Activated T-helper 1 cell treated with anti-CD3 and anti-CD28 coated beads, Interleukin-2, amount 50 U/mL, for 16 hours (primary cell): ENCODE results near the gene NUCB2.
"Not testable (repeated sequence)": the region's sequence is repeated elsewhere in the genome, so short reads cannot be mapped to it uniquely, and the experiment has no call there.

Source experiments
- DNase-seq, 2 donors: peaks; one replicate each; pipeline ENCODE4 v3.0.0-alpha.2; 2020; ENCODE audit warnings: low read depth in 1 of 2, low spot score in 1 of 2

Gene NUCB2

GRCh38 chr11:17276236-17277023, at the start of gene NUCB2:
NUCB2 (plus strand) TSS chr11:17276739; CDS start chr11:17295324, 18,585 bp downstream.
- peak; percentile 92 to 94 for DNase-seq

GRCh38 chr11:17228186-17228925, 48.2 kb upstream of the NUCB2 start:
- DNase-seq, result not testable (repeated sequence)

- DNase-seq, result no peak
Measured at GRCh38 chr11:17229481-17230152, 46.9 kb upstream of the NUCB2 start.

GRCh38 chr11:17230867-17231851, 45.4 kb upstream of the NUCB2 start:
- peak in 1 of 2 donors; percentile 10 for DNase-seq

GRCh38 chr11:17233101-17233500, 43.4 kb upstream of the NUCB2 start:
- DNase-seq, result no peak

- DNase-seq, result no peak
Measured at GRCh38 chr11:17238377-17238776, 38.2 kb upstream of the NUCB2 start.

GRCh38 chr11:17239927-17240326, 36.6 kb upstream of the NUCB2 start:
- DNase-seq, result not testable (repeated sequence)

- no peak for DNase-seq
Measured at GRCh38 chr11:17240780-17241179, 35.8 kb upstream of the NUCB2 start.

GRCh38 chr11:17242954-17243353, 33.6 kb upstream of the NUCB2 start:
- DNase-seq, result not testable (repeated sequence)

- DNase-seq, result no peak
Measured at GRCh38 chr11:17244046-17244445, 32.5 kb upstream of the NUCB2 start.

GRCh38 chr11:17250561-17251350, 25.8 kb upstream of the NUCB2 start:
- no peak for DNase-seq

- DNase-seq, result no peak
Measured at GRCh38 chr11:17252704-17253103, 23.8 kb upstream of the NUCB2 start.

- DNase-seq, result no peak
Measured at GRCh38 chr11:17256512-17256911, 20.0 kb upstream of the NUCB2 start.

- no peak for DNase-seq
Measured at GRCh38 chr11:17257196-17257595, 19.3 kb upstream of the NUCB2 start.

GRCh38 chr11:17258670-17259069, 17.9 kb upstream of the NUCB2 start:
- DNase-seq, result no peak

- DNase-seq, result no peak
Measured at GRCh38 chr11:17259519-17259918, 17.0 kb upstream of the NUCB2 start.

GRCh38 chr11:17260020-17260419, 16.5 kb upstream of the NUCB2 start:
- DNase-seq, result no peak

GRCh38 chr11:17263769-17264168, 12.8 kb upstream of the NUCB2 start:
- no peak for DNase-seq

GRCh38 chr11:17266781-17267180, 9.8 kb upstream of the NUCB2 start:
- DNase-seq, result no peak

GRCh38 chr11:17267576-17267975, 9.0 kb upstream of the NUCB2 start:
- no peak for DNase-seq
